Small intestine (tissue), 4 donors: ENCODE data around the gene CCT8. TPM values are rescaled to one million over a fixed set of nuclear protein-coding genes. Genes with fewer than 3 reads are reported as not detected.

ENCODE experiments used
- polyA plus RNA-seq, 4 donors: library from polyadenylated mRNA; stranded (reverse) in 3 of 4; unstranded in 1 of 4; fragments of 200-250 nt in 3 of 4; fragments of 120-200 nt in 1 of 4; gene quantifications; one replicate each; pipeline versions ENCODE4 v1.2.1 to v1.2.3, GENCODE V29; 2013
- donor health status: healthy with polysubstance abuse.
- donor health status: Bipolar disorder and iron deficiency.
- donor health status: healthy.

Gene CCT8
- polyA plus RNA-seq, 4 donors: 89.2 to 221 (median 118) TPM

Other genes starting within 250 kb of the CCT8 start
- gene LTN1, start 80.8 kb downstream of the CCT8 start, polyA plus RNA-seq: 10 to 100 TPM in 1 of 4 donors, 1 to 10 TPM in 3; 3.0 to 21.1 (median 5.8) TPM
- gene RWDD2B, start 54.3 kb downstream of the CCT8 start, polyA plus RNA-seq: 10 to 100 TPM in 3 of 4 donors, 1 to 10 TPM in 1; 8.4 to 14.2 (median 11.8) TPM
- 10 to 100 TPM; 24.6 to 42.3 (median 29.1) TPM for gene USP16, start 49.0 kb downstream of the CCT8 start, polyA plus RNA-seq
- gene MAP3K7CL, start 57.0 kb upstream of the CCT8 start, polyA plus RNA-seq: 1 to 10 TPM; 3.0 to 6.9 (median 3.6) TPM
- gene BACH1, start 225.3 kb upstream of the CCT8 start, polyA plus RNA-seq: 10 to 100 TPM in 2 of 4 donors, 1 to 10 TPM in 2; 6.5 to 57.6 (median 9.2) TPM